Ectodermal cell (in vitro differentiated cells): ENCODE data around the gene CCDC158.

Experiments
- H3K27ac ChIP-seq: 2 replicates; pipeline ENCODE4 v1.7.0; 2013; ENCODE audit warnings: mild to moderate bottlenecking, low read depth, low read length; ENCODE audit not compliant: insufficient read depth, poor library complexity, severe bottlenecking
- H3K27me3 ChIP-seq: 2 replicates; pipeline ENCODE4 v1.7.0; 2013; ENCODE audit warnings: mild to moderate bottlenecking, low read length; ENCODE audit not compliant: insufficient read depth, control insufficient read depth, poor library complexity, severe bottlenecking
- H3K36me3 ChIP-seq: one replicate; pipeline ENCODE4 v1.7.0; 2013; ENCODE audit warnings: low read length; ENCODE audit not compliant: control insufficient read depth, insufficient read depth
- H3K4me1 ChIP-seq: one replicate; pipeline ENCODE4 v1.7.0; 2013; ENCODE audit warnings: low read length; ENCODE audit not compliant: control insufficient read depth, insufficient read depth
- H3K4me3 ChIP-seq: 2 replicates; pipeline ENCODE4 v1.7.0; 2013; ENCODE audit warnings: low read depth, low read length, control low read depth; ENCODE audit not compliant: insufficient read depth
- H3K9me3 ChIP-seq: 2 replicates; pipeline ENCODE4 v1.7.0; 2013; ENCODE audit warnings: mild to moderate bottlenecking, low read length, moderate library complexity; ENCODE audit not compliant: control insufficient read depth
- WGBS, 2 experiments: methylation state at CpG; one replicate each; pipeline ENCODE4 v1.1.7; 2013; ENCODE audit warnings: missing lambda C conversion rate in 2 of 2; 5-methylcytosine and 5-hydroxymethylcytosine counted together

CCDC158 gene

GRCh38 chr4:76354517-76355473 lies 66.1 kb downstream of the CCDC158 start:
- Histone ChIP-seq H3K27ac (no peak overlapping the region), H3K9me3 (no peaks in the 10 kb centered on the region), H3K27me3 (no peaks in the 10 kb centered on the region), H3K4me3 (no peak overlapping the region), H3K4me1 (no peaks in the 10 kb centered on the region), H3K36me3 (no peaks in the 10 kb centered on the region)
- WGBS, 2 experiments, result 88 to 90% methylated on average over 9 of the region's 9 CpGs

GRCh38 chr4:76342803-76343202 lies 78.1 kb downstream of the CCDC158 start:
- no peaks in the 10 kb centered on the region for H3K9me3 ChIP-seq
- no peak overlapping the region for H3K4me3 ChIP-seq
- no peaks in the 10 kb centered on the region for H3K27me3 ChIP-seq
- H3K27ac ChIP-seq, result no peak overlapping the region
- 91% methylated on average over 2 of the region's 2 CpGs for WGBS, 2 experiments
- no peaks in the 10 kb centered on the region for H3K4me1 ChIP-seq
- no peaks in the 10 kb centered on the region for H3K36me3 ChIP-seq

GRCh38 chr4:76342191-76342590 lies 78.8 kb downstream of the CCDC158 start:
- Histone ChIP-seq H3K4me1 (no peaks in the 10 kb centered on the region), H3K9me3 (no peaks in the 10 kb centered on the region), H3K4me3 (no peak overlapping the region), H3K27me3 (no peaks in the 10 kb centered on the region), H3K27ac (no peak overlapping the region), H3K36me3 (no peaks in the 10 kb centered on the region)
- WGBS, 2 experiments, result 88 to 93% methylated on average over 1 of the region's 1 CpG

GRCh38 chr4:76341063-76341462 lies 79.9 kb downstream of the CCDC158 start:
- H3K36me3 ChIP-seq, result no peaks in the 10 kb centered on the region
- H3K4me3 ChIP-seq, result no peak overlapping the region
- H3K27ac ChIP-seq, result no peak overlapping the region
- no peaks in the 10 kb centered on the region for H3K4me1 ChIP-seq
- no peaks in the 10 kb centered on the region for H3K27me3 ChIP-seq
- no peaks in the 10 kb centered on the region for H3K9me3 ChIP-seq

GRCh38 chr4:76339364-76339763 lies 81.6 kb downstream of the CCDC158 start:
- H3K36me3 ChIP-seq, result no peaks in the 10 kb centered on the region
- 73 to 84% methylated on average over 2 of the region's 2 CpGs for WGBS, 2 experiments
- H3K9me3 ChIP-seq, result no peaks in the 10 kb centered on the region
- H3K27ac ChIP-seq, result no peak overlapping the region
- H3K4me3 ChIP-seq, result no peak overlapping the region
- no peaks in the 10 kb centered on the region for H3K4me1 ChIP-seq
- no peaks in the 10 kb centered on the region for H3K27me3 ChIP-seq

GRCh38 chr4:76334885-76335284 lies 86.1 kb downstream of the CCDC158 start:
- no peaks in the 10 kb centered on the region for H3K9me3 ChIP-seq
- no peaks in the 10 kb centered on the region for H3K36me3 ChIP-seq
- no peak overlapping the region for H3K27ac ChIP-seq
- 85% methylated on average over 2 of the region's 3 CpGs; no CpG with 5 or more reads in 1 of the 2 experiments for WGBS, 2 experiments
- no peaks in the 10 kb centered on the region for H3K27me3 ChIP-seq
- no peak overlapping the region for H3K4me3 ChIP-seq
- H3K4me1 ChIP-seq, result no peaks in the 10 kb centered on the region

- Histone ChIP-seq H3K4me3 (no peak overlapping the region), H3K27ac (no peak overlapping the region), H3K9me3 (no peaks in the 10 kb centered on the region), H3K4me1 (no peaks in the 10 kb centered on the region), H3K36me3 (no peaks in the 10 kb centered on the region), H3K27me3 (no peaks in the 10 kb centered on the region)
Observed at GRCh38 chr4:76326515-76326914, 94.4 kb downstream of the CCDC158 start.

- no peaks in the 10 kb centered on the region for H3K4me1 ChIP-seq
- H3K27ac ChIP-seq, result no peak overlapping the region
- H3K27me3 ChIP-seq, result no peaks in the 10 kb centered on the region
- H3K36me3 ChIP-seq, result no peaks in the 10 kb centered on the region
- no peak overlapping the region for H3K4me3 ChIP-seq
- H3K9me3 ChIP-seq, result no peaks in the 10 kb centered on the region
Observed at GRCh38 chr4:76325072-76325471, 95.9 kb downstream of the CCDC158 start.

GRCh38 chr4:76322236-76322635 lies 98.7 kb downstream of the CCDC158 start:
- H3K27ac ChIP-seq, result no peak overlapping the region
- no peaks in the 10 kb centered on the region for H3K36me3 ChIP-seq
- H3K4me1 ChIP-seq, result no peaks in the 10 kb centered on the region
- 87 to 100% methylated on average over 1 of the region's 3 CpGs for WGBS, 2 experiments
- no peaks in the 10 kb centered on the region for H3K9me3 ChIP-seq
- H3K27me3 ChIP-seq, result no peaks in the 10 kb centered on the region
- no peak overlapping the region for H3K4me3 ChIP-seq

- WGBS, 2 experiments, result 86 to 93% methylated on average over 1 of the region's 1 CpG
- no peaks in the 10 kb centered on the region for H3K4me1 ChIP-seq
- H3K9me3 ChIP-seq, result no peaks in the 10 kb centered on the region
- H3K4me3 ChIP-seq, result no peak overlapping the region
- H3K36me3 ChIP-seq, result no peaks in the 10 kb centered on the region
- no peaks in the 10 kb centered on the region for H3K27me3 ChIP-seq
- no peak overlapping the region for H3K27ac ChIP-seq
Observed at GRCh38 chr4:76316131-76316530, 104.8 kb downstream of the CCDC158 start.
